NCI-H82 (cell line): ENCODE measurements around the gene NCAPG2.

Experiments
- DNase-seq: peaks from one replicate; lab custom pipeline; 2025; lab: John Stamatoyannopoulos, UW

The NCAPG2 gene, protein sequence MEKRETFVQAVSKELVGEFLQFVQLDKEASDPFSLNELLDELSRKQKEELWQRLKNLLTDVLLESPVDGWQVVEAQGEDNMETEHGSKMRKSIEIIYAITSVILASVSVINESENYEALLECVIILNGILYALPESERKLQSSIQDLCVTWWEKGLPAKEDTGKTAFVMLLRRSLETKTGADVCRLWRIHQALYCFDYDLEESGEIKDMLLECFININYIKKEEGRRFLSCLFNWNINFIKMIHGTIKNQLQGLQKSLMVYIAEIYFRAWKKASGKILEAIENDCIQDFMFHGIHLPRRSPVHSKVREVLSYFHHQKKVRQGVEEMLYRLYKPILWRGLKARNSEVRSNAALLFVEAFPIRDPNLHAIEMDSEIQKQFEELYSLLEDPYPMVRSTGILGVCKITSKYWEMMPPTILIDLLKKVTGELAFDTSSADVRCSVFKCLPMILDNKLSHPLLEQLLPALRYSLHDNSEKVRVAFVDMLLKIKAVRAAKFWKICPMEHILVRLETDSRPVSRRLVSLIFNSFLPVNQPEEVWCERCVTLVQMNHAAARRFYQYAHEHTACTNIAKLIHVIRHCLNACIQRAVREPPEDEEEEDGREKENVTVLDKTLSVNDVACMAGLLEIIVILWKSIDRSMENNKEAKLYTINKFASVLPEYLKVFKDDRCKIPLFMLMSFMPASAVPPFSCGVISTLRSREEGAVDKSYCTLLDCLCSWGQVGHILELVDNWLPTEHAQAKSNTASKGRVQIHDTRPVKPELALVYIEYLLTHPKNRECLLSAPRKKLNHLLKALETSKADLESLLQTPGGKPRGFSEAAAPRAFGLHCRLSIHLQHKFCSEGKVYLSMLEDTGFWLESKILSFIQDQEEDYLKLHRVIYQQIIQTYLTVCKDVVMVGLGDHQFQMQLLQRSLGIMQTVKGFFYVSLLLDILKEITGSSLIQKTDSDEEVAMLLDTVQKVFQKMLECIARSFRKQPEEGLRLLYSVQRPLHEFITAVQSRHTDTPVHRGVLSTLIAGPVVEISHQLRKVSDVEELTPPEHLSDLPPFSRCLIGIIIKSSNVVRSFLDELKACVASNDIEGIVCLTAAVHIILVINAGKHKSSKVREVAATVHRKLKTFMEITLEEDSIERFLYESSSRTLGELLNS

GRCh38 chr7:158704524-158705233 lies at the start of gene NCAPG2:
Gene NCAPG2 (minus strand): TSS chr7:158704804. CDS start chr7:158701899, 2,905 bp downstream.
- peak; percentile 98 for DNase-seq

- no peak for DNase-seq
Measured at GRCh38 chr7:158753900-158754299, 49.3 kb upstream of the NCAPG2 start.

DNA sequence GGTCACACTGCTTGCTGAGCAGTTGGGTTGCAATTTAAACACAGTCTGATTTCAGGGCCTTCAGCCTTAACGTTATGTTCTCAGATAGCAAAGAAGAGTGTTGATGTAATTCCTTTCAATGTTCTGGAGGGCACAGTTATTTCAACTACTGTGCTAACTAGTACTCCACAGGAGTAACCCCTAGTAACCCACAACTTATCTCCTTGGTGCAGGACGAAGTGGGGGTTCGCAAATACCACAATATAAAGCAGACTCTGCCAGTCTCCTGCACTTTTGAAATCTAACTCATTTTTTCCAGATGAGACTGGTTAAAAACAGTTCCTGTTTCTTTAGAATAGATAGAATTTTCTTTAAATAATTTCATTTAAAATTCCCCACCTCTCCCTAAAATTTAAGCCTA lies 47.1 kb upstream of the NCAPG2 start:
- DNase-seq, result no peak

- no peak for DNase-seq
Measured at GRCh38 chr7:158751199-158751598, 46.6 kb upstream of the NCAPG2 start.

DNA sequence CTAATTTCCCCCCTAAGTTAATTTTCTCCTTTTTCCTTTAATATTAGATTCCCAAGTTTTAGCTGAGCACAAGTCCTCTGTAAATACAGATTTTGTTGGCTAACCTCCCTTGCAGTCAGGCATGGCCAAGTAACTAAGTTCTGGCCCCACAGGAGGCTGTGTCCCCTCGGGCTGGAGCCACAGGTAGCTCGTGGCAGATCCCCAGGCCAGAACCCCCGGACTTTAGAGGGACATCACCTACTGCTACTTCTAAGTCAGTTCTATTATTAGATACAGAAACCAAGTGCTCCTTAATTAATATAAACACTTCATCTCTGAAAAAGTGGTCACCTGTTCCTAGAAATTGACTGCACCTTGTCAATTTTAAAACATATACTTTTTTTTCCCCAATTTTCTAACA lies 46.1 kb upstream of the NCAPG2 start:
- no peak for DNase-seq

DNA sequence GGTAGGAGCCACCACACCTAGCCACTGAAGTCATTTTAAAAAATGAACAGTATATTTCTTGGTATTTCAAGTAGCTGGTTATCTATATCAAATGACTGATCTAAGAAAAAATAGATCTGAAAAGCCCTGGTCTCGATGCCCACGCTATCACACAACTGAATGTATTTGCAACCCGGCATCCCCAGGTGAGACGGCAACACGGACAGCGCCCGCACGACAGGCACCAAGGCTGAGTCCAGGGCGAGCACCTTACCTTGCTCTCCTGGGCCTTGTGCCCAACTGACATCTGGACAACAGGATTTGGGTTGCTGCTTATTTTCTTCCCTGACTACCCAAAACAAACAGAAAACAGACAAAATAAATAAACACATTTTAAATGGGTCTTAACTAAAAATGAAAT lies 44.8 kb upstream of the NCAPG2 start:
- DNase-seq, result no peak

DNA sequence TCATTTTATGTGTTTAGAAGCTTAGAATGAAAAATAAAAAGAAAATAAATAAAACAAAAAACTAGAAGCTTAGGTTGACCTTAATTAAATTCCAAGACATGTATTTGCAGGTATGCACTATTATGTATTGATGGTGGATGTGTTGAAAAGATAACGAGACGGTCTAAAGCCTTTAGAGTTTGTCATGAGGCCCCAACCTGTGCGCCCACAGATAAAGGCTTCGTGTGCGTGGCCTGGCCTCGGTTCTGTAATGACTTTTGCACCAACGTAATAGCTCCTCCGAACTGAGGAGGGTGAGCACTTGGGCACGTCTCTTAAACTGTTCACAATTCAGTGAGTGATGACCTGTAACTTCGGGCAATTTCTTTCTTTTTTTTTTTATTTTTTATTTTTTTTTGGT lies 43.7 kb upstream of the NCAPG2 start:
- DNase-seq, result no peak

GRCh38 chr7:158747408-158747807 lies 42.8 kb upstream of the NCAPG2 start:
- no peak for DNase-seq

DNA sequence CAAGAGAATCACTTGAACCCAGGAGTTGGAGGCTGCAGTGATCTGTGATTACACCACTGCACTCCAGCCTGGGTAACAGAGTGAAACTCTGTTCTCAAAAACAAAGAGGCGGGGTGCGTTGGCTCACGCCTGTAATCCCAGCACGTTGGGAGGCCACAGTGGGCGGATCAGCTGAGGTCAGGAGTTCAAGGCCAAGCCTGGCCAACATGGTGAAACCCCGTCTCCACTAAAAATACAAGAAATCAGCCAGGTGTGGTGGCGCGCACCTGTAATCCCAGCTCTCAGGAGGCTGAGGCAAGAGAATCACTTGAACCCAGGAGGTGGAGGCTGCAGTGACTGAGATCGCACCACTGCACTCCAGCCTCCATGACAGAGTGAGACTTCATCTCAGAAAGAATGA lies 42.4 kb upstream of the NCAPG2 start:
- DNase-seq, result no peak

GRCh38 chr7:158745057-158745715 lies 40.6 kb upstream of the NCAPG2 start:
- no peak for DNase-seq

DNA sequence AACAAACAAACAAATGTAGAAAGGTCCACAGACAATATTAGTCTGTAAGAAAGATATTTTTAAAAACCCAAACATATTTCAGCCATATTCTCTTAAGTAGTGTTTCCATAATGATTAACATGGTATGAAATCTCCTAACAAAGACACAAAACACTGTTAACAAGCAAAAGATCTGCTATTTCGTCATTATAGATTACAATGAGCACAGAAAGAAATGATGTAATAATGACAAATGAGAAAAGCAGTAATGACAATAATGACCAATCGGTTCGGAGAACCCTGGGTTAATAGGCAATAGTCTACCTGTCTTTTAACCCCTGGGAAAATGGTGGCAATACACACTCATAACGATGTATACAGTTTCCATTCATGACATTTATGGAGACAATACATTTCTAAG lies 39.5 kb upstream of the NCAPG2 start:
- DNase-seq, result no peak

- no peak for DNase-seq
Measured at GRCh38 chr7:158743219-158743618, 38.6 kb upstream of the NCAPG2 start.

- DNase-seq, result no peak
Measured at GRCh38 chr7:158742065-158742821, 37.6 kb upstream of the NCAPG2 start.

DNA sequence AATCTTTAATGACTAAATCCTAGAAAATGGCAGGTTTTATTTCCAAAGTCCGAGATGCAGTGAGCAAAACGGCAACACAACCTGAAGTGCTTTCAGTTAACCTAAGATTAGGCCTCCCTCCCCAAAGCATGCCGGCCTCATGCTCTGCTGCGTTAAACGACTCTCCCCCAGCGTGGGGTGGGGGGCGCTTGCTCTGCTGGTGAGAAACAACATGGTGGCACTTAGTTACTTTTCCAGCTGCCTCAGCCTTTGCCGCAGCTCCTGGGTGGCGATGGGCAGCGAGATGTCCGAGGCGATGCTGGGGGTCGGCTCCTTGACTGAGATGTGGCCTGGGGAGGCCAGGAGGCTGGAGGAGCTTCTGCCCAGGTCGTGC lies 36.7 kb upstream of the NCAPG2 start:
- DNase-seq, result no peak

- DNase-seq, result no peak
Measured at GRCh38 chr7:158740657-158741293, 36.2 kb upstream of the NCAPG2 start.

DNA sequence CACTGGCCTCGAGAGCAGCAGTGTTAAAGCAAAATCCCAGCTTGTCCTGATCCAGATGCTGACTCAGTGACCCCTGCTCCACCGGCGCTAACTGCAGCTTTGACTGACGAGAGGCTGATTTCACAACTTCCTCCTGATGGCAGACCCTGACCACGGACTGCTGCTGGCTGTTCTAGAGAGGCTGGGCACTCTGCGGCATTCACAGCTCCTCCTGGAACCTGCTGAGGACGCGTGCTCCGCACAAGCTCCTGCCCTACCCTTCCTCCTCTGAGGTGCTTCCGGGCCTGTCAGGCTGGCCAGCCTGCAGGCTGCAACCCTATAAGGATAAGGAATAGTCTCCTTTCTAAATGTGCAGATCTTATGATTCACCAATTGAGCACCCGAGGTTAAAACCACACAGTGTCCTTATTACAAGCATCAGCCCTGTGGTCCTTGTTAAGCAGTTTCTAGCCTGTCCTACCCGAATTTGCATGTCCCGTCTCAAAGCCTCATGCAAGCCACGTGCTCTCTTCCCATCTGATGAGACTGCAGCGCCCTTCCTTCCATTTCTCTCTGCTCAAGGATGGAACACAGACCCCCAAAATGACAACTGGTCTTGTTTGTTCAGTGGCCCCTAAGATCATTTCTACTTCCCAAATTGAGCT lies 35.5 kb upstream of the NCAPG2 start:
- no peak for DNase-seq

- DNase-seq, result no peak
Measured at GRCh38 chr7:158738841-158739240, 34.2 kb upstream of the NCAPG2 start.

GRCh38 chr7:158737064-158737695 lies 32.6 kb upstream of the NCAPG2 start:
- DNase-seq, result no peak

GRCh38 chr7:158735935-158736334 lies 31.3 kb upstream of the NCAPG2 start:
- no peak for DNase-seq
